Activated CD8-positive, alpha-beta memory T cell treated with anti-CD3 and anti-CD28 coated beads for 1 hour (primary cell): ENCODE measurements around the gene RIPOR1.
A peak's percentile ranks its signal among the peaks of the same experiment; 100 is the strongest.
"Not testable (repeated sequence)": the region's sequence is repeated elsewhere in the genome, so short reads cannot be mapped to it uniquely, and the experiment has no call there.

Experiments used
- DNase-seq, 2 donors: peaks; one replicate each; pipeline ENCODE4 v3.0.0-alpha.2; 2020; ENCODE audit warnings: low read depth in 1 of 2; ENCODE audit errors: extremely low read depth in 1 of 2

The RIPOR1 gene

DNA sequence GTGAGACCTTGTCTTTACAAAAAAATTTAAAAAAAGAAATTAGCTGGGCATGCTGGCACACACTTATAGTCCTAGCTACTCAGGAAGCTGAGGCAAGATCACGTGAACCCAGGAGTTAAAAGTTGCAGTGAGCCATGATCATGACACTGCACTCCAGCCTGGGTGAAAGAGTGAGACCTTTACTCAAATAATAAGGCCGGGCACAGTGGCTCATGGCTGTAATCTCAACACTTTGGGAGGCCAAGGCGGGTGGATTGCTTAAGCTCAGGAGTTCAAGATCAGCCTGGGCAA is 11.5 kb upstream of the RIPOR1 start:
- no peak for DNase-seq

DNA sequence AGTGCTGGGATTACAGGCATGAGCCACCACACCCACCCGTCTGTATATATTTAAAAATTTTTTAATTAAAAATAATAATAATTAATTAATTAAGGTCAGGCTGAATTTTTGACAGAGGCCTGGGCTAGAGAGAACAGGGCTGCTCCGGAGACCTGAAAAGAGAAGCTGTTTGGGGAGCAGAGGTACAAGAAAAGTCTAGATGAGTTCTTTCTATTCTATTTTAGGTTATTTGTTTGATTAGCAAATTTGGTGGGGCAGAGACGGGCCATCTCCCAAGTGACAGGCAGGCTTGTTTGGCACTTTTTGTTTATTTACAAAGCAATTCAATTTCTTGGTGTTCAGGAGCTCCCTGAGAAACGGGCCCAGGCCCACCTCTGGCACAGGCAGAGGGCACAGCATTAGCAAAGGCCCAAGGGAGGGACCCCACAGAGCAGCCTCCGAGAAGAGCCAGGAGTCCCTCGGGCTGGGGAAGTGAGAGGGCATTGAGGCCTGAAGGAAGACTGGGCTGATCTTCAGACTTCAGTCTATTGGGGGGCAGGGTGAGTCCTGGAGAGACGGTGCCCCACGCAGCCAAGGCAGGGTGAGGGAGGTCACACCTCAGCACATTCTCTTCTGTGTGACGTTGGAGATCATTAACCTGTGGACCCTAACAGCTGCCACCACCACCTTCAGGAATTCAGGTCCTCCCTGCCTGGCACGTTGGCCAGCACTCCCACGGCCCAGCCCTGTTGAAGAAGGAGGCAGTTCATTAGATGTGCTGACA is 10.8 kb upstream of the RIPOR1 start:
- no peak for DNase-seq

DNA sequence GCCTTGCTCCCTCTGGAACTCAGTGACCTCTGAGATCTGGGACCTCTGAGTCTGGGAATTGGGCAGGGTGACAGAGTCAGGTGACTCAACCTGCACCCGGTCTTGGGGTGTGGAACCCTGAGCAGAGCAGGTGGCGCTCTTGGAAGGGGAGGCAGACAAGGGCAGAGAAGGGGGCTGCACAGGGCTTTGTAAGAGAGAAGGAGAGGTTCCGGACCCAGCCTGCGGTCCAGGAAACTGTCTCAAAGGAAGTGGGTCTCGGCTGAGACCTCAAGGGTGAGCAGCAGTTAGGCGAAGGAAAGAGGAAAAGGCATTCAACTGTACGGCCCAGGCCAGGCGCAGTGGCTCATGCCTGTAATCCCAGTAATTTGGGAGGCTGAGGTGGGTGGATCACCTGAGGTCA is 10.0 kb upstream of the RIPOR1 start:
- DNase-seq, result no peak

DNA sequence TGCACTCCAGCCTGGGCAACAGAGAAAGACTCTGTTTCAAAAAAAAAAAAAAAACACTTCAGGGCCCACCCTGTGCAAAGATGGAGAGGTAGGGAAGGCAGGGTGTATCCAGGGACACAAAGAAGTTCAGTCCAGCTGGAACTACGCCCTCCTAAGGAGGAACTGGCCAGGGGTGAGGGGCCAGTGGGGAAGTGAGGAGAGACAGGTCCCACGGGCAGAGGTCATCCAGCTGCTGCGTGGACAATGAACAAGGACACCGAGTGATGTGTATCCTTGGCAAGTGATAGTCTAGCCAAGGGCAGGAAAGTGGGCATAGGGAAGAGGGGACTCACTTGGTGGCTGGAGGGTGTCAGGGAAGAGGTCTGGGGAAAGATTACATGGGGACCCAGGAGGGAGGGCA is 9.4 kb upstream of the RIPOR1 start:
- DNase-seq, result no peak

DNA sequence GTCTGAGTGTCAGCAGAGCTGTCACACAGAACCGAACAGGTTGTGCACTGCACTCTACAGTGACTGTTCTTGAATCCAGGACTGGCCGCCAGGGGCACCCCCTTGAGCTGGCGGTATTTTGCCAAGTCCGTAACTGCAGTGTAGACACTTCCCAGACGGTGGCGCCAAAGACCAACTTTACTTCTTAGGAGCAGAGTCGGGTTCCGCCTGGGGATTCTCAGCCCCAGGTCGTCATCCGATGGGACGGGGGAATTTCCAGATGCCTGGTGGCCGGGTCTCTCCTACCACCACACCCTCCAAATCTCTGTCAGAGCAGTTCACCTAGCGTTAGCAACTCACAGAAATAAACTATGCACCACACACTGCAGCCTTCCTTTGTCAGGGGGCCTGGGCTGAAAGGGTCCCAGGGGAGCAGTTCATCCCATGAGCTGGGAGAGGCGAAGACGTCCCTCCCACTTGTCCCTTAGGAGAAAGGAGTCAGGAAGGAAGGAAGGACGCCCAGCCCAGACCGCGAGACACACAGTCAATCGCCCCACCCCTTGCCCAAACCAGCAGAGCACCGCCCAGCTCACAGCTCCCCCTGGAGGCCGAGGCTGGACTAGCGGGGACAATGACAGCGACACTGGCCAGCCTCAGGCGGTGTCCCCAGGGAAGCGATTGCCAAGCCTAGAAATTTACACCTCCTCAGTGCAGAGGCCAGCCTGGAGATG is 7.4 kb upstream of the RIPOR1 start:
- DNase-seq, result peak; percentile 92 to 96

DNA sequence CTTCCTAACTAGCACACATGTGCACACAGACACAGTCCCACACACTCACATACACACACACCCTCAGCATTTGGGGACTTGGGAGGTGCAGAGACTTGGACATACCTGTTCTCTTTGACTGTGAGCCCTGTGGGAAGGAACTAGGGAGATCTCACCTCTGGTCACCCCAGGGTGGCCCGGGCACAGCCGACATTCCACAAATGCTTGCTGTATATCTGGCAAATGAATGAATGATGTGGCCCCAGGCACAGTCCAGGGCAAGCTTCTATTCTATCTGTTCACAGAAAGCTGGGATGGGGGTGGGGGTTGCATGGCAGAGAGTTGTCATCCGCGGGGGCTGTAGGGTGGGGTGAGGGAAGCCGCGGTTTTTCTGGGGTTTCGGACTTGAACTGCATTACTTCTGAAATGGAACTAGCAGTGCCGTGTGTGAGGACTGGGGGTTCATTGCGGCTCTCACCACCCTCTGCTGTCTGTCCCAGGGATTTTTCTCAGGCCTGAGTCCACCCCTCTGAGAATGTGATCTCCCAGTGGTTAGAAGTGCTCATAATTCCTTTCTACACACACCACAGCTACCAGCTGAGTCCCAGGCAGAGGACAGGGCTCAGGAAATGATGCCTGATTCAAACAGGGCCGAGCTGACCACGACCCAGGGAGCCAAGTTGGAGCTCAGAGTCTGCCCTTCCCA is 3.3 kb upstream of the RIPOR1 start:
- no peak for DNase-seq

DNA sequence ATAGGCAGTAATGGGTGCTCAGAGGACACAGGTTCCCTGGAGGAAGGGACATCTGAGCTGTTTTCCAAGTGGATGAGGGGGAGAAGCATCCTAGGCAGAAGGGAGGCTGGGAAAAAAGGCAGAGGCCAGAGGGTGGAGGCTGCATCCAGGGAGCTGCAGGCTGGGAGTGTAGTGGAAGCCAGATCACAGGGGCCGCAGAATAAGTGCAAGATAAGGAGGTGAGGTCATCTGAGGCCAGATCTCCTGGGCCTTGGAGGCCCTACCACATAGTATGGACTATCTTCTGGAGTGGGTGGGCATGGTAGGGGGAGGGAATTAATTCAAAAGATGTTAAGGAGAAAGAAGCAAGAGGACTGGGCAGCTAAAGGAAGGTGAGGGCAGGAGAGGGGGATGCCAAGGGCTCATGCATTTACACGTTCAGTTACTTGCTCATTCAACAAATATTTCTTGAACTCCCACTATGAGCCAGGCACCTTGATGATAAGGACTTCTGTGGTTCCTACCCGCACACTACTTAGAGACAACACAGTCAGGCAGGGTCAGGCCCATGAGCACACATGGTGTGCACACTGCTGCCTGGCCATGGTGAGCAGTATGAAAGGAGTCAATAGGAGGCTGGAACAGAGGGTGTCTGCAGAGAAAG is 2.4 kb upstream of the RIPOR1 start:
- DNase-seq, result no peak

DNA sequence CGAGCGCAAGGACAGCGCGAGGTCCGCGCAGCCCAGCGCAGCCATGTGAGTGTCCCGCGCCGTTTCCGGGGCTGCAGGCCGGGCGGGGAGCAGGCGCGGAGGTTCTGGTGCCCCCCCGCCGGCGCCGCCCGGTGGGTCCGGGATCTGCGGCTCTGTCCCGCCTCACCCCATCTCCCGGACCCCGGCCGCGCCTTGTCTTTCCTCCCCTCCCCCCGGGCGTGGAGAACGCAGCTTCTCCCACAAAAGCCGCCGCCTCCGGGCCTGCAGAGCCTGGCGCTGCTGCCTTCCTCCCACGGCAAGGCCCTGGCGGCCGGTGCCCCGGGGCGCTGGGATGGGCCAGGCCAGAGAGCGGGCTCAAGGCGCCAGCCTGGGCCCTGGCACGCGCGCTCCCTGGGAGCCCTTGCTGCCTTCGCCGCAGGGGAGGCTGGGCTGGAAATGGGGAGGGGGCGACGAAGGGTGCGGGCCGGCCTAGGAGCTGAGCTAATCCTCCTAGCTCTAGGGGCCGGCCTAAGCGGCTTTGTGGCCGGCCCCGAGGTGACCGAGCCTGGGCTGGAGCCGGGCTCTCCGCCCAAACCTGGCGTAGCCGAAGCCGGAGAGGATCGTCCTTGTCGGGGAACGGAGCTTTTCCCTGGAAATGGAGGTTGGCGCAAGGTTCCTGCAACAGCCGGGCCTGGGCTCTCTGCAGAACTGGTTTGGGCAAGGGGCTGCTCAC is 397 bp downstream of the RIPOR1 start:
- no peak for DNase-seq

DNA sequence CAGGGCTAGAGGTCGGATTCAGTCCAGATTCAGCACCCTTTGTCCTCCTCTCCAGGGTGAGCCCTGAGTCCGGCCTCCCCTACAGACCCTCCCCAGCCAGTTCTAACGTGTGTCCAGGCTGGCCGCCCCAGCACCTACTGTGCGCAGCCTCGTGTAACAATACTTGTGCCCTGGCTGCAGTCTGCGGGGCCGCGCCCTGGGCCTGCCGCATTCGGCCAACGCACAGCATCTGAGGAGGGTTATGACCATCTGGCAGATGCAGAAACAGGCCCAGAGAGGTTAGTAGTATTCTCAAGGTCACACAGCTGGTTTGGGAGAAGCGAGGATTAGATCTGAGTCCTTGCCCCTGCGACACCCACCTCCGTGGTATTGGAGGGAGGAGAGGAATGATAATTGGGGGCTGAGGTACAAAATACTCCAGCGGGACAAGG is 968 bp downstream of the RIPOR1 start:
- no peak for DNase-seq

DNA sequence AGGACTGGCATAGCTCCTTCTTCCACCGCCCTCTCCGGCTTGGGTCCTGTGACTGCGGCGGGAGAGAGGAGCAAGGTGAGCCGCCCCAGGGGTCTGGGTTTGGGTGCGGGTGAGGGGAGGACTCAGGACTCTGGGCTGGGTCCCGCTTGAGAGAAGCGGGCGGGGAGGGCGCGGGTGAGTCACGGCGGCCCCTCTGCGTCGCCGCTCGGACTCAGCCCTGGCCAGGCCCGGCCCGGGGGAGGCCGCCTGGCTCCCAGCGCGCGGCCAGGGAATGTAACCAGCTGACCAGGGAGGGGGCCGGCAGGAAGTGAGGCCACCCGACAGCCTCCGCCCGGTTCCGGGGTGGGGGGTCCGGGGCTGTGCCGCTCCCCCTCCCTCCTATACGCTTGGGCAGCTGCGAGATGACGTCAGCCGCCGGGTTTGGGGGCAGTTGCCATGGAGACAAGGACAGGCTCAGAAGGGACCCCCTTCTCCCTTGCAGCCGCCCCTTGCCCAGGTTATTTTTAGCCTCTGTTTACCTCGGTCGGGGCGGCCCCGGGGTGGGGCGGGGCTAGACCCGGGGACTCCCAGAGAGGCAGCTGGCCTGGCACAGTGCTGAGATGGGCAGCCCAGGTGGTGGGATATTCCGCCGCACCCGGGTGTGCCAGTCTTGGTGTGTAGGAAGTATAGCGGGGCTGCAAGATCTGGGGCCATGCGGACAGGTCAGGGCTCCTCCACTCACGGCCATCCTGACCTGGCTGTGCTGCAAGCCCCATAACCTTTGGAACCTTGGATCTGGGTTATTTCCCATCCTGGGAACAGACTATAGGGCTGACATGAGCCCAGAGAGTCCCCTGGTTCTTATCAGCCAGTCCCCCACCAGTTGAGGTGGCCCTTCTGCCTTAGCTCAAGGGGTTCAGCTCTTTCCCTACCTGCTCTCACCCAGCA is 1.6 kb downstream of the RIPOR1 start:
- DNase-seq, result no peak

DNA sequence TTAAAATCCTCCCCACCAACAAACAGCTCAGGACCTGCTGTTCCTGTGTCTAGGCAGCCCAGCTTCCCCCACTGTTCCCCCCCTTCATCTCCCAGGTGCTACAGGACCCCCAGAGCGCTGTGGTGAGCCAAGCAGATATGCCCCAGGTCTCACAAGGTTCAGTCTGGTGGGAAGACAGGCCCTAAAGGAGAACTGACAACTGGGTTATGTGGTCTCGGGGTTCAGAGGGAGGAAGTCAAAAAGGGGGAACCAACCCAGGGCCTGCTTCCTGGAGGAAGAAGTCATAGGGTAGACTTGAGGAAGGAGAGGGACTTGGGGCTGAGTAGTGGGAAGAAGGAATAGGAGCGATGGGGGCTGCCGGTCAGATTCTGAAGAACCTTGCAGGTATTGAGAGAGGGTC is 2.6 kb downstream of the RIPOR1 start:
- DNase-seq, result no peak

DNA sequence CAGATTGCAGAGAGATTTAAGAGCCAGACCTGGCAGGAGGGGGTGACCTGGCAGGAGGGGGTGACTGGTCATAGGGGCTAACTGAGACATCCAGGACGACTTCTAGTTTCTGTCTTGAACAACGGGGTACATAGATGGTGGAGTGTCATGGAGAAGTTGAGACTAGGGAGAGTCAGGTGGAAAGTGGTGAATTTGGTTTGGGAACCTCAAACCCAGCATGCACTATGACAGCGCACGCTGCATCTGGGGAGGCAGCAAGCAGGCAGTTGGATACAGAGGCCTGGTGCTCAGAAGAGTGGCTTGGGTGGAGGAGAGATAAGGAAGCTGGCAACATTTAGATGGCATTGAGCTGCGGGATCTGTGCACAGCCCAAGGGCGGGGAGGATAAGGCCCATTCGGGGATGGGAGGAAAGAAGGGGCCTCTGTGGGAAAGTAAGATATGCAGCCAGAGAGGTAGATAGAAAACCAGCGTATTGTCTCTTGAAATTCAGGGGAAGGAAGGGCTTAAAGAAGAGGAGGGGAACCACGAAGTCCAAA is 4.5 kb downstream of the RIPOR1 start:
- DNase-seq, result no peak

DNA sequence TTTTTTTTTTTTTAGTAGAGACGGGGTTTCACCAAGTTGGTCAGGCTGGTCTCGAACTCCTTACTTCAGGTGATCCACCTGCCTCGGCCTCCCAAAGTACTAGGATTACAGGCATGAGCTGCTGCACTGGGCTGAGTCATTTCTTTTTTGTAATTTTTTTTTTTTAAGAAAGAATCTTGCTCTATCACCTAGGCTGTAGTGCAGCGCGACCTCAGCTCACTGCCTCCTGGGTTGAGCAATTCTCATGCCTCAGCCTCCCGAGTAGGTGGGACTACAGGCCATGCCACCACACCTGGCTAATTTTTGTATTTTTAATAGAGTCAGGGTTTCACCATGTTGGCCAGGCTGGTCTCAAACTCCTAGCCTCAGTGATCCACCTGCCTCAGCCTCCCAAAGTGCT is 5.4 kb downstream of the RIPOR1 start:
- not testable (repeated sequence) for DNase-seq

DNA sequence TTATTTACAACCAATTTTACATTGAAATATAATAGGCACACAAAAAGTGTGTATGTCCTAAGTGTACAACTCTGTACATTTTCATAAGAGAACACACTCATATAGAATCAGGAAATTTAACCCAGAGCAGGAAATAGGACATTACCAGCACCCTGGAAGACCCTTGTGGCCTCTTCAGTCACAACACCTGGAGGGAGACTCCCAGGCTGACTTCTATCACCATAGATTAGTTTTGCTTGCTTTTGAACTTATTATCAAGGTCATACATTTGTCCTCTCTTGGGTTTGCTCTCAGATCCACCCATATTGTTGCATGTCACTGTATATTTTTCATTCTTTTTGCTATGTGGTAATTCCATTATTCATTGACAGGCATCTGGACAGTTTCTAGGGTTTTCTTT is 5.8 kb downstream of the RIPOR1 start:
- no peak for DNase-seq

DNA sequence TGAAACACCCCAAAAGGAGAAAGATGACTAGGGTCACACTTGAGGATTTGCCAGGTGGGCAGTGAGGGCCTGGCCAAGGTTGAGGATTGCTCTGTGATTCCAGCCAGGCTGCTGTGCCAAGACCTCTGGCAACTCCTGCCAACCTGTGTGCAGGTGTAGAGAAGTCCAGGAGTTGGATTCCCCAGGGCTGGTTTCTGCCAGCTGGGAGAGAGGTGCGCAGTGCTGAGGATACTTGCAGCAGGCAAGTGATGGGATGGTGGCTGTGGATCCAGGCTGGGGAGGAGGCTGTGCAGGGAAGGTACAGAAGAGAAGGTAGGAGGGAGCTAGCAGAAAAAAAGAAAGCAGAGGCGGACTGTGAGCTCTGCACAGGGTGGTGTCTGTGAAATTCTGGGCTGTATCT is 6.6 kb downstream of the RIPOR1 start:
- DNase-seq, result no peak

DNA sequence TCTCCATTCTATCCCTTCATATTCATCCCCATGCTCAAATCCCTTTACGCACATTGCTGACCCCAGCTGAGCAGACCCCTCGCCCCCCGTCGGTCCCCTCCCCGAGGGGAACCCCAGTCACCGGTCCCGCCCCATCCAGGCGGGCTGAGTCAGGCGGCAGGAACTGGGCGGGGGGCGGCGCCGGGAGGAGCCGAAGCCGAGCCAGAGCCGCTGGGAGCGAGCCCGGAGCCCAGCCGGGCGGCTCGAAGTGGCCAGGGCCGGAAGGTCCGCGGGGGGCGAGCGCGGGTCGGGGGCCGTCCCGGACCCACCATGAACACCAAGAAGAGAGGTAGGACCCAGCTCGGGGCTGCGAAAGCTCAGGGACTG is 8.6 kb downstream of the RIPOR1 start:
- peak in 1 of 2 donors; percentile 33 for DNase-seq

DNA sequence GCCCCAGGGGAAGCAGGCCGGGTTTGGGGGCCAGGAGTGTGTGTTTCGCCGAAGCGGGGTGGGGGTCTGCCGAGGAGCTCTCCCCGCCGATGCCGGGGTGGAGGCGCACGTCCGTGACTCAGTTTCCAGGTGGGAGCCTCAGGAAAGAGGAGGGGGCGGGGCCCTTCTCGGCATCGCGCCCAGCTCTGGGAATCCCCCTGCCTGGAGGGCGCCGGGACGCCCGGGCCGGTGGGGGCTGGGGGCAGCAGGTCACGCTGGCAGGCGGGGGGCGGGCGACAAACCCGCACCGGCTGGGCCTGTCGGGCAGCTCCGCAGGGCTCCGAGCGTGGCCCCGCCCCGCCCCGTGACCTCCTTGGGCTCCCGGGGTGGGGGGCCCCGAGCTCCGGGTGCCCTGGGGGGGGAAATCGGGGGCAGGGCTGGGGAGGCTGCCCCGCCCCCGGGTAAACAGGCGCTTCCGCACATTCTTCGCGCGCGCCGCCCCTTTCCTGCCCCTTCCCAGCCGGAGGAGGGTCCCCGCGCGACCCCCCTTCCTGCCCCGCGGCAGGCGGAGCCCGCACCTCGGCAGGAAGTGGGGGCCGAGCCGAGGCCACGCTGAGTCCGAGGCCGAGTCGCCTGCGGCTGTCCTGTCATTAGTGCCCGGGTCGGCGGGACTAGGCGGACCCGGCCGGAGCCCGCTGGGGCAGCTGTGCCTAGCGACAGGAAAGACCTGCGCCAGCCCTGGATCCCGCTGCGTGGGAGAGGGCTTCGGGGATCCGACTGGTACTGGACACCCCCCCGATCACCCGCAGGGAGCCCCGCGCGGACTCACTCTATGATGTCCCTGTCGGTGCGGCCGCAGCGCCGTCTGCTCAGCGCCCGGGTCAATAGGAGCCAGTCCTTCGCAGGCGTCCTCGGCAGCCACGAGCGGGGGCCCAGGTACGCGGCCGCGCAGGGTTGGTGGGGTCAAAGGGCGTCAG is 9.3 kb downstream of the RIPOR1 start:
- DNase-seq, result peak in 1 of 2 donors; percentile 57

DNA sequence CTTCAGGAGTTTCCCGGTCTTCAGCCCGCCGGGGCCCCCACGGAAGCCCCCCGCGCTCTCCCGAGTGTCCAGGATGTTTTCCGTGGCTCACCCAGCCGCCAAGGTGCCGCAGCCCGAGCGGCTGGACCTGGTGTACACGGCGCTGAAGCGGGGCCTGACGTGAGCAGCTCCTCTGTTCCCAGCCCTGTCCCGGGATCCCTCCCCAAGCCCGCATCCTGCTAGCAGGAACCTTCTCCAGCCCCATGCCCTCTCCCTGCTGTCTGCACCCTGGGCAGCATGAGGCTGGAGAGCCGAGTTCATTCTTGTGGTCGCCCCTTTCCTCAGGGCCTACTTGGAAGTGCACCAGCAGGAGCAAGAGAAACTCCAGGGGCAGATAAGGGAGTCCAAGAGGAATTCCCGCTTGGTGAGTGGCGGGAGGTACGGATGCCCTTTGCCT is 10.1 kb downstream of the RIPOR1 start:
- DNase-seq, result no peak

DNA sequence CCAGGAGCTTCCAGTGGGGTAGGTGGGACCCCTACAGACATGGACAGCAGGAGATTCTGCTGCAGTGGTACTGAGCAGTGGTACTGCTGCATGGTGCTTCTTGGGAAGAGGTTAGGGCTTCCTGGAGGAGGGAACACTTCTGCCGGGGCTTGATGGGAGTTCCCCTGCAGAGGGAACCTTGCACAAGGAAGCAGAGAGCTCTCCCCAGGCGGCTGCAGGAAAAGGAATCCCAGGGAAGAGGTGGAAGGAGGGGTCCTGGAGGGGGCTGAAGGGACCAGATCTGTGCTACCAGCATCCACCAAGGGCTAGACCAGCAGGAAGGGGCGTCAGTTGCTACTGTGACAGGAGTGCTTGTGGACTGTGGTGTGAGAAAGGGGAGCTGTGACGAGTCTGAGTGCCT is 10.6 kb downstream of the RIPOR1 start:
- DNase-seq, result no peak
